Uterus (tissue), 2 donors: ENCODE data around the gene PHAF1.

Experiments used
- CTCF ChIP-seq, 4 experiments: fragments of 200-600 bp in 2 of 4; fragments of 450-650 bp in 2 of 4; sonication (generic) in 2 of 4; IDR thresholded peaks; one replicate each; pipeline ENCODE4 v1.5.1; 2016 to 2019; ENCODE audit warnings: antibody characterized with exemption in 4 of 4, mild to moderate bottlenecking in 2 of 4, moderate library complexity in 1 of 4
- POLR2A ChIP-seq, 2 donors: fragments of 450-650 bp; IDR thresholded peaks; one replicate each; pipeline ENCODE4 v1.6.1; 2016; ENCODE audit warnings: antibody characterized with exemption in 2 of 2, mild to moderate bottlenecking in 1 of 2, moderate library complexity in 1 of 2

- TF ChIP-seq POLR2A (IDR thresholded peaks at IDR 0.05) (no peak), CTCF (IDR thresholded peaks at IDR 0.05) (no peak)
Measured at GRCh38 chr16:67075331-67075730, 34.4 kb upstream of the PHAF1 start.
